ENCODE measurements around the gene ADAMTS2. TPM values are rescaled to one million over a fixed set of nuclear protein-coding genes. Genes with fewer than 3 reads are reported as not detected.
A peak's percentile ranks its signal among the peaks of the same experiment; 100 is the strongest.

ADAMTS2 gene
- total RNA-seq, 3 donors from 2014 or later (not counting 1 experiment from before 2014, with no cell fraction given) = 0.28 TPM; not detected in 2

GRCh38 chr5:179266291-179267070, 78.8 kb downstream of the ADAMTS2 start:
- ATAC-seq = no peak
- Histone ChIP-seq H3K9me3 (ENCODE audit: control insufficient read depth, insufficient read depth, low read length) (no peaks in the 10 kb centered on the region), H3K36me3 (ENCODE audit: control insufficient read depth, insufficient read depth, low read length) (no peaks in the 10 kb centered on the region), H3K27ac (ENCODE audit: low read length) (no peak overlapping the region), H3K27me3 (ENCODE audit: control insufficient read depth, insufficient read depth, low read length) (no peaks in the 10 kb centered on the region), H3K4me1 (ENCODE audit: control insufficient read depth, insufficient read depth, low read length) (no peaks in the 10 kb centered on the region), H3K4me3 (ENCODE audit: low read length) (no peak overlapping the region)
- no peaks in the 10 kb centered on the region for H3K9me3 Mint-ChIP-seq
- H3K27ac Mint-ChIP-seq = no peak overlapping the region
- H3K4me1 Mint-ChIP-seq = no peaks in the 10 kb centered on the region
- no peak for TF ChIP-seq CTCF (IDR thresholded peaks at IDR 0.05)
- H3K4me3 Mint-ChIP-seq = no peak overlapping the region
- H3K36me3 Mint-ChIP-seq = no peaks in the 10 kb centered on the region
- 77% methylated on average over 13 of the region's 13 CpGs for WGBS (ENCODE audit: insufficient coverage)
- peak in 1 of 2 donors; percentile 10 for DNase-seq
- intact Hi-C loops (cut with micrococcal nuclease) = no loop called here
- no peaks in the 10 kb centered on the region for H3K27me3 Mint-ChIP-seq (ENCODE audit: low read depth in 2 of 2)

GRCh38 chr5:179265514-179266290, 79.6 kb downstream of the ADAMTS2 start:
- no peak for DNase-seq
- 55% methylated on average over 35 of the region's 35 CpGs for WGBS (ENCODE audit: insufficient coverage)
- Histone ChIP-seq H3K4me3 (ENCODE audit: low read length) (no peak overlapping the region), H3K9me3 (ENCODE audit: control insufficient read depth, insufficient read depth, low read length) (no peaks in the 10 kb centered on the region), H3K36me3 (ENCODE audit: control insufficient read depth, insufficient read depth, low read length) (no peaks in the 10 kb centered on the region), H3K27me3 (ENCODE audit: control insufficient read depth, insufficient read depth, low read length) (no peaks in the 10 kb centered on the region), H3K27ac (ENCODE audit: low read length) (no peak overlapping the region), H3K4me1 (ENCODE audit: control insufficient read depth, insufficient read depth, low read length) (no peaks in the 10 kb centered on the region)
- Mint-ChIP-seq H3K4me1 (no peaks in the 10 kb centered on the region), H3K9me3 (no peaks in the 10 kb centered on the region), H3K36me3 (no peaks in the 10 kb centered on the region), H3K27ac (no peak overlapping the region), H3K27me3 (ENCODE audit: low read depth in 2 of 2) (no peaks in the 10 kb centered on the region), H3K4me3 (no peak overlapping the region)
- intact Hi-C loops (cut with micrococcal nuclease) = no loop called here
- ATAC-seq = no peak
- no peak for TF ChIP-seq CTCF (IDR thresholded peaks at IDR 0.05)

GRCh38 chr5:179264783-179265513, 80.3 kb downstream of the ADAMTS2 start:
- Mint-ChIP-seq H3K4me3 (no peak overlapping the region), H3K36me3 (no peaks in the 10 kb centered on the region), H3K27me3 (ENCODE audit: low read depth in 2 of 2) (no peaks in the 10 kb centered on the region), H3K9me3 (no peaks in the 10 kb centered on the region), H3K27ac (no peak overlapping the region), H3K4me1 (no peaks in the 10 kb centered on the region)
- DNase-seq (peak in 1 of 2 donors; percentile 10), ATAC-seq (no peak)
- Histone ChIP-seq H3K27ac (ENCODE audit: low read length) (no peak overlapping the region), H3K27me3 (ENCODE audit: control insufficient read depth, insufficient read depth, low read length) (no peaks in the 10 kb centered on the region), H3K9me3 (ENCODE audit: control insufficient read depth, insufficient read depth, low read length) (no peaks in the 10 kb centered on the region), H3K36me3 (ENCODE audit: control insufficient read depth, insufficient read depth, low read length) (no peaks in the 10 kb centered on the region), H3K4me3 (ENCODE audit: low read length) (no peak overlapping the region), H3K4me1 (ENCODE audit: control insufficient read depth, insufficient read depth, low read length) (no peaks in the 10 kb centered on the region)
- intact Hi-C loops (cut with micrococcal nuclease) = no loop called here
- 64% methylated on average over 20 of the region's 24 CpGs for WGBS (ENCODE audit: insufficient coverage)
- no peak for TF ChIP-seq CTCF (IDR thresholded peaks at IDR 0.05)

All from natural killer cell (primary cell).